Omental fat pad (tissue), 4 donors: ENCODE measurements around the gene ANXA4. TPM values are rescaled to one million over a fixed set of nuclear protein-coding genes. Genes with fewer than 3 reads are reported as not detected.
"Not testable (repeated sequence)": the region's sequence is repeated elsewhere in the genome, so short reads cannot be mapped to it uniquely, and the experiment has no call there.

Experiments used
- ATAC-seq: fragments of 150-250 bp; one replicate; pipeline ENCODE4 v1.9.1; 2016; ENCODE audit warnings: mild to moderate bottlenecking, moderate library complexity; ENCODE audit not compliant: low FRiP score
- DNase-seq: peaks from one replicate; pipeline ENCODE4 v3.0.0-alpha.2; 2019; ENCODE audit warnings: low spot score
- total RNA-seq, 4 donors: library from RNA; depleted of rRNA; stranded (reverse); fragments of >200 nt; gene quantifications; one replicate each; pipeline ENCODE4 v1.1.0, GENCODE V29; 2016
- TF ChIP-seq, protein P1 (sequence below), 3 donors: fragments of 450-650 bp; IDR thresholded peaks; one replicate each; pipeline ENCODE4 v1.5.1; 2016 to 2017; ENCODE audit warnings: antibody characterized with exemption in 3 of 3, mild to moderate bottlenecking in 3 of 3, moderate library complexity in 2 of 3

ANXA4 gene
- total RNA-seq, 4 donors from 2014 or later: 36.6 to 52.3 (median 40.7) TPM

DNA sequence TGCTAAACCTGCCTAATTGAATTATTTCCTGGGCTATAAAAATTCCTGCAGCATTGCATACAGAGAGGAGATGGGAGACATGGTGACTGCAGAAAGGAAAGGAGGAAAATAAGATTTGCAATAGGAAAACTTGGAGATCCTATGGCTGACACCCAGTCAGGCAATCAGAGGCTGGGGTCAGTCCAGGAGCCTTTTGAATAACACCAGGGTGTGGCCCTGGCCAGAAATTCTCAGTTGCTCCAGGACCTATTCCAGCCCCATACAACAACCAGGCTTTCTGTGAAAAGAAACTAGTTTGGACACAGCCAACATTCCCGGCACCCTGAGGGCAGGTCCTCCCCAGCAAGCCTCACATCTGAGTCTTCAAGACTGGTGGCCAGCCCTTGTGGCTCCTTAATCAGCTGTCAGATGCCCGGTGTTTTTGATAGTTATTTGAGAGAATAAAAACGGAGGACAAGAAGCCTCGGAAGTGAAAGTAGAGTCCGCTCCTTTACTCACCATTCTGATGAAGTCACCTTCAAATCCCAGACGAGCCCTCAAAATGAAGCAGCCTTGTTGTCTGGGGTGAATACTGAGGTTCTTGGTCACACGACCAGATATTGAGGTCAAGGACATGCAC lies 56.5 kb downstream of the ANXA4 start:
- TF ChIP-seq, protein P1, sequence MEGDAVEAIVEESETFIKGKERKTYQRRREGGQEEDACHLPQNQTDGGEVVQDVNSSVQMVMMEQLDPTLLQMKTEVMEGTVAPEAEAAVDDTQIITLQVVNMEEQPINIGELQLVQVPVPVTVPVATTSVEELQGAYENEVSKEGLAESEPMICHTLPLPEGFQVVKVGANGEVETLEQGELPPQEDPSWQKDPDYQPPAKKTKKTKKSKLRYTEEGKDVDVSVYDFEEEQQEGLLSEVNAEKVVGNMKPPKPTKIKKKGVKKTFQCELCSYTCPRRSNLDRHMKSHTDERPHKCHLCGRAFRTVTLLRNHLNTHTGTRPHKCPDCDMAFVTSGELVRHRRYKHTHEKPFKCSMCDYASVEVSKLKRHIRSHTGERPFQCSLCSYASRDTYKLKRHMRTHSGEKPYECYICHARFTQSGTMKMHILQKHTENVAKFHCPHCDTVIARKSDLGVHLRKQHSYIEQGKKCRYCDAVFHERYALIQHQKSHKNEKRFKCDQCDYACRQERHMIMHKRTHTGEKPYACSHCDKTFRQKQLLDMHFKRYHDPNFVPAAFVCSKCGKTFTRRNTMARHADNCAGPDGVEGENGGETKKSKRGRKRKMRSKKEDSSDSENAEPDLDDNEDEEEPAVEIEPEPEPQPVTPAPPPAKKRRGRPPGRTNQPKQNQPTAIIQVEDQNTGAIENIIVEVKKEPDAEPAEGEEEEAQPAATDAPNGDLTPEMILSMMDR (IDR thresholded peaks at IDR 0.05): no peak
- ATAC-seq (peak; percentile 70), DNase-seq (no peak)

DNA sequence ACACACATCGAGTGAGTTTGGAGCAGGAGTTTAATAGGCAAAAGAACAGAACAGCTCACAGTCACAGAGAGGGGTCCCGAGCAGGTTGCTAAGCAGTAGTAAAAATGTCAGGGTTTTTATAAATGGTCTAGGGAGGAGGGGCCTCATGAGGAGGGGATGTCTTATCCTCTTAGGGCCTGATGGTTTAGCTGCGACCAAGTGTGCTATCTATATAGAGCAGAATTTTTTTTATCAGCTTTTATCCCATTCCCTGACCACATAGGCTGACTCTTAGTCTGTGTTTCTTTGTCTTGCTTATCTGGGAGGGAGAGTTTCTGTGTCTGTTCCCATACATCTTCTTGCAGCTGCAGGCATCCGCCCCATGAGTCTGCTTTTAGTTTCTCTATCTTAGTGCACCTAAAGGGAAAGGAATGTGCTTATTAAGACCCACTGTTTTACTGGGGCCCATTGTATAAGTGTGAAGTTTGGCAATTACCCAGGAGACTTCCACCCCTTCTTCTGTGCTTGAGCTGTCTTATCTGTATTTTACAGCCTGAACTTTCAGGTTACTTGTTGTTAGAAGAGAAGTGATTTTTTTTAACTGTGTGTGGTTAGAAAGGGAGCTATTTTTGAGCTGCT lies 57.1 kb downstream of the ANXA4 start:
- peak; percentile 12 for ATAC-seq
- TF ChIP-seq, protein P1 (IDR thresholded peaks at IDR 0.05): no peak
- DNase-seq: no peak

DNA sequence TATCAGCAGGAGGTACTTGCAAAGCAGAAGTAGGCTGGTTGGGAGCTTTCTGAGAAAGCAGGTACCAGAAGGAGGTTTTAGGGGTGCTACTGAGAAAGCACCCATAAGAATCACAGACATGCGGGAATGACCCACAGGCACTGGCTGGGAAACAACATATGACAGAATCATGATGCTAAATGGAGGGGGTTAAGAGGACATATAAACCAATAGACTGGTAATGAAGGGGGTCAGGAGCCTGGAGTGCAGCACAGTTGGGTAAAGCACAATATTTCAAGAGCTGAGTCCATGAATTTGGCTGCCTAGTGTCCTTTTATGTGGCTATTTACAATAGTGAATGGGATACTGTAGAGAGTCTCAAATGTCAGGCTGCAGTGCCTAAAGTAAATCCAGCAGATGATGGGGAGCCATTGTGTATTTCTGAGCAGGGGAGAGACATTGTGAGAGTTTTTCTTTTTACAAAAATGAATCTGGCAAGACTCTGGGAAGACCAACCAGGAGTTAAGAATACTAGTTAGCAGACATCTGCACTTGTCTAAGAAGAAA lies 59.9 kb downstream of the ANXA4 start:
- DNase-seq: no peak
- ATAC-seq: no peak
- TF ChIP-seq, protein P1 (IDR thresholded peaks at IDR 0.05): no peak

DNA sequence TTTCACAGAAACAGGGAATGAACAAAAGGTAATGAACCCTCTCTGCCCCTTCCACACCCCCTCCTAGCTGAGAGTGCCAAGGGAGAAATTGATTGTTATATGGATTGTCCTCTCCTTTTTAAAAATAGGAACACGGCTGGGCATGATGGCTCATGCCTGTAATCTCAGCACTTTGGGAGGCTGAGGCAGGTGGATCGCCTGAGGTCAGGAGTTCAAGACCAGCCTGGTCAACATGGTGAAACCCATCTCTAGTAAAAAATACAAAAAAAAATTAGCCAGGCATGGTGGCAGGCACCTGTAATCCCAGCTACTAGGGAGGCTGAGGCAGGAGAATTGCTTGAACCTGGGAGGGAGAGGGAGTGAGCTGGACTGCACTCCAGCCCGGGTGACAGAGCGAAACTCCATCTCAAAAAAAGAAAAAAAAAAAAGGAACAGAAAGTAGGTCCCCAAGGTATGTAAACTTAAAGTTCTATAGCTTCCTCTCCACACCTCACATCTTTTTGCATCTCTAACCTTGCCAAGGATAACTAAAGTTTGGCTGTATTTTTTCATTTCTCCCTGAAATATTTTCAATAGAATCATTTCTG lies 60.9 kb downstream of the ANXA4 start:
- not testable (repeated sequence) for ATAC-seq, DNase-seq

DNA sequence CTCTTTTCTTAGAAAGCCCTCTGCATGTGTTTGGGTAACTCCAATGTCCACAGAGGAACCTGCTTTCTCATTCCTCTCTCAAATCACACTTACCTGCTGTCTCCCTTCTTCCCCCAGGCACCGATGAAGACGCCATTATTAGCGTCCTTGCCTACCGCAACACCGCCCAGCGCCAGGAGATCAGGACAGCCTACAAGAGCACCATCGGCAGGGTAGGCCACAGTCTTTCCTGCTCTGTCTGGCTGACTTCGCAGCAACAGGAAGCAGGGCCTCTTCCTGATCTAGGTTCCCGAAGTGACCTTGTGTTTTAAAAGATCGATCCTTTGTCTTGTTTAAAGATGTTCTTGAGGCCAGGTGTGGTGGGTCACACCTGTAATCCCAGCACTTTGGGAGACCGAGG lies 62.5 kb downstream of the ANXA4 start:
- ATAC-seq (no peak), DNase-seq (no peak)
- TF ChIP-seq, protein P1 (IDR thresholded peaks at IDR 0.05): no peak

DNA sequence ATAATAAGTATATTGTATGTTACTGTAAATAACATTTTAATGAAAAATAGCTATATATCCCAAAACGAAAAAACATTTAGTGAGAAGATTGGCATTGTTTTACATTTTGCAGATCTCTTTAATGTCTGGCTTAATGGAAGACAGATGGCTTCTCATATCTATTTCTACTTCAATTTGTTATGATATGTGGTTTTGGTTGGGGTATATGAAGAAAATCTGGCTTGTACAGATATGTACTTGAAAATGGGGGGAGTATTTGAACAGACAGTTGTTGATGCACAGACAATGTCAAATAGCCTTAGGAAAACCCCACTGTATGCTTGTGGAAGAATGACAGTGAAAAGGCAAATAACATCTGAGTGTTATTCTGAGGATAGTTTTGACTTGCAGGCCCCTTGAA lies 64.0 kb downstream of the ANXA4 start:
- ATAC-seq: no peak
- no peak for DNase-seq
- TF ChIP-seq, protein P1 (IDR thresholded peaks at IDR 0.05): no peak

DNA sequence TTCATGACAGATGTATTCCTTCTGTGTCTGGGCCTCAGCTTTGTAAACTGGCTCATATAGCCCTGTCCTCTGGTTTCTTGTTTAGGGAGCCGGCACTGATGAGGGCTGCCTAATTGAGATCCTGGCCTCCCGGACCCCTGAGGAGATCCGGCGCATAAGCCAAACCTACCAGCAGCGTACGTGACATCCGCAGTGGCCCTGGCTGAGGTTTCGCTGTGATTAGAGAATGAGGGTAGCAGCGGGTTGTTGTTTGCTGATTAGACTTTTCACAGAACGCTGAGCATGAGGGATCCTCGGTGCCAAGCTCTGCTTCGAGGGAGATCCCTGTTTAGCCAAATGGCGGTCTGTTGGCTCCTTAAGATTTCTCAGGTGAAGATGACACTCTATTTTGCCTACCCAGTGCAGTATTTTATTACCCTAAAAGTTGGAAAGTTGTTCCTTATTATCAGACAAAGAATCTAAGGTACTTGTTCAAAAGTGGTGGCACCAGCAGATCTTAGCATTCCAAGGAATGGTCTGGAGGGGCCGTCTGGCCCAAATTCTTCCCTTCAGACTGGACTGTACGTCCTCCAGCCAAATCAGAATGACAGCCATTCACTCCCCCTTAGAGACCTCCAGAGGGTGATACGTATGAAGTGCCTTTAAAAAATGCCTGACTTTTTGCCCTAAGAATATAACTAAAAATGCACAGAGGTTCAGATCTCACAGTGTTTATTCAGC lies 66.0 kb downstream of the ANXA4 start:
- no peak for ATAC-seq
- TF ChIP-seq, protein P1 (IDR thresholded peaks at IDR 0.05): no peak
- no peak for DNase-seq
